Osteocyte (in vitro differentiated cells): ENCODE results near the gene KRT10. TPM values are rescaled to one million over a fixed set of nuclear protein-coding genes. Genes with fewer than 3 reads are reported as not detected.

Experiments
- DNase-seq: peaks from one replicate; pipeline ENCODE4 v3.0.0; 2021; ENCODE audit warnings: mixed read lengths; ENCODE audit not compliant: unreplicated experiment; ENCODE audit errors: extremely low spot score
- H3K27ac Mint-ChIP-seq: one replicate; pipeline ENCODE4 v1.8.0; 2021; ENCODE audit warnings: mild to moderate bottlenecking, mixed read lengths; ENCODE audit not compliant: unreplicated experiment
- H3K27me3 Mint-ChIP-seq: one replicate; pipeline ENCODE4 v1.8.0; 2021; ENCODE audit warnings: mixed read lengths; ENCODE audit not compliant: unreplicated experiment
- H3K36me3 Mint-ChIP-seq: one replicate; pipeline ENCODE4 v1.8.0; 2021; ENCODE audit warnings: mixed read lengths; ENCODE audit not compliant: unreplicated experiment
- H3K4me1 Mint-ChIP-seq: one replicate; pipeline ENCODE4 v1.8.0; 2021; ENCODE audit warnings: mixed read lengths; ENCODE audit not compliant: unreplicated experiment
- H3K4me3 Mint-ChIP-seq: one replicate; pipeline ENCODE4 v1.8.0; 2021; ENCODE audit warnings: mild to moderate bottlenecking, moderate library complexity, mixed read lengths; ENCODE audit not compliant: unreplicated experiment
- H3K9me3 Mint-ChIP-seq: one replicate; pipeline ENCODE4 v1.8.0; 2021; ENCODE audit warnings: mixed read lengths; ENCODE audit not compliant: unreplicated experiment
- CTCF ChIP-seq: fragments of 200-600 bp; sonication (generic); IDR thresholded peaks from 2 replicates; pipeline ENCODE4 v1.5.0; 2021; ENCODE audit warnings: antibody characterized with exemption, mild to moderate bottlenecking, moderate library complexity
- long read RNA-seq: library from polyadenylated mRNA; unstranded; transcript quantifications from one replicate; pipeline ENCODE4 v2.0.0, GENCODE V29; 2021
- total RNA-seq: library from RNA; stranded (reverse); gene quantifications from 2 replicates; pipeline ENCODE4 v1.2.1, GENCODE V29; 2021

The KRT10 gene
- 46.5 and 49.0 TPM in 2 replicates for total RNA-seq
- long read RNA-seq, partial matches to known transcripts: 3 of 3 reads
- long read RNA-seq, other reads (novel, unspliced or antisense): 0 of 3 reads

- Mint-ChIP-seq H3K9me3 (no peaks in the 10 kb centered on the region), H3K27me3 (no peaks in the 10 kb centered on the region), H3K4me3 (no peak within 1 kb of the TSS), H3K36me3 (peaks cover 18% of the 10 kb centered on the region), H3K27ac (no peak within 1 kb of the TSS), H3K4me1 (peaks cover 20% of the 10 kb centered on the region)
- TF ChIP-seq CTCF: no peak
- DNase-seq: no peak
Measured at GRCh38 chr17:40822132-40822812, at the start of gene KRT10. Gene KRT10, minus strand, starts transcription at chr17:40822614. Its CDS starts 29 bp downstream, at chr17:40822585.

- peaks cover 13% of the 10 kb centered on the region for H3K4me1 Mint-ChIP-seq
- no peaks in the 10 kb centered on the region for H3K36me3 Mint-ChIP-seq
- H3K27ac Mint-ChIP-seq: no peak overlapping the region
- DNase-seq: no peak
- H3K4me3 Mint-ChIP-seq: no peak overlapping the region
- H3K27me3 Mint-ChIP-seq: peaks cover 15% of the 10 kb centered on the region
- no peak for TF ChIP-seq CTCF
- no peaks in the 10 kb centered on the region for H3K9me3 Mint-ChIP-seq
Measured at GRCh38 chr17:40871316-40871715, 48.9 kb upstream of the KRT10 start.

- Mint-ChIP-seq H3K36me3 (no peaks in the 10 kb centered on the region), H3K4me1 (peaks cover 13% of the 10 kb centered on the region), H3K4me3 (no peak overlapping the region), H3K9me3 (no peaks in the 10 kb centered on the region), H3K27me3 (peaks cover 14% of the 10 kb centered on the region), H3K27ac (no peak overlapping the region)
- DNase-seq: no peak
- no peak for TF ChIP-seq CTCF
Measured at GRCh38 chr17:40870136-40870535, 47.7 kb upstream of the KRT10 start.

- peaks cover 11% of the 10 kb centered on the region for H3K27me3 Mint-ChIP-seq
- no peaks in the 10 kb centered on the region for H3K9me3 Mint-ChIP-seq
- H3K4me3 Mint-ChIP-seq: no peak within 1 kb of the TSS
- no peak for TF ChIP-seq CTCF
- no peak for DNase-seq
- H3K4me1 Mint-ChIP-seq: peaks cover 3% of the 10 kb centered on the region
- H3K36me3 Mint-ChIP-seq: no peaks in the 10 kb centered on the region
- H3K27ac Mint-ChIP-seq: no peak within 1 kb of the TSS
Measured at GRCh38 chr17:40866838-40867237, 44.4 kb upstream of the KRT10 start, which contains the start of gene KRT12. Gene KRT12, minus strand, starts transcription at chr17:40867223. Its CDS starts 37 bp downstream, at chr17:40867186.

- Mint-ChIP-seq H3K9me3 (no peaks in the 10 kb centered on the region), H3K27ac (no peak overlapping the region), H3K4me1 (no peaks in the 10 kb centered on the region), H3K36me3 (no peaks in the 10 kb centered on the region), H3K27me3 (peaks cover 11% of the 10 kb centered on the region), H3K4me3 (no peak overlapping the region)
- no peak for DNase-seq
- TF ChIP-seq CTCF: no peak
Measured at GRCh38 chr17:40864661-40865390, 42.4 kb upstream of the KRT10 start.
